ENCODE data around the gene NKAIN2. TPM values are rescaled to one million over a fixed set of nuclear protein-coding genes. Genes with fewer than 3 reads are reported as not detected.

The NKAIN2 gene
- polyA plus RNA-seq, 1 donor (not counting 4 experiments of a cell fraction or from before 2014, with no cell fraction given): 0.13 TPM

DNA sequence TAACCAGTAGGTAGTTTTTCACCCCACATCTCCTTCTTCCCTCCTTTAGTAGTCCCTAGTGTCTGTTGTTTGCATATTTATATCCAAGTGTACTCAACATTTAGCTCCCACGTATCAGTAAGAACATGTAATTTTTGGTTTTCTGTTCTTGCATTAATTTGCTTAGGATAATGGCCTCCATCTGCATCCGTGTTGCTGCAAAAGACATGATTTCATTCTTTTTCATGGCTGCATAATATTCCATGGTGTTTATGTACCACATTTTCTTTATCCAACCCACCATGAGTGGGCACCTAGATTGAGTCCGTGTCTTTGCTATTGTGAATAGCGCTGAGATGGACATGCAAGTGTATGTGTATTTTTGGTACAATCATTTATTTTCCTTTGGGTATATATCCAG, 306.8 kb downstream of the NKAIN2 start:
- no peaks in the 10 kb centered on the region for H3K79me2 ChIP-seq (ENCODE audit: control insufficient read depth, insufficient read depth, low read length)
- DNase-seq (ENCODE audit: low read depth, low spot score): no peak
- dilution Hi-C loops (cut with MboI; ENCODE audit: extremely low pct_ligation_motif_present, low sequenced_read_pairs): no loop called here
- no peak overlapping the region for H3K4me3 ChIP-seq (ENCODE audit: control insufficient read depth in 2 of 3, extremely low read depth in 1 of 3, insufficient read depth in 2 of 3, low read depth in 1 of 3, low read length in 3 of 3)
- no peak overlapping the region for H3K27ac ChIP-seq (ENCODE audit: control insufficient read depth, insufficient read depth, low read length)
- no peaks in the 10 kb centered on the region for H3K36me3 ChIP-seq (ENCODE audit: control insufficient read depth in 2 of 2, extremely low read depth in 1 of 2, insufficient read depth in 2 of 2, low read length in 2 of 2)
- H3K9ac ChIP-seq (ENCODE audit: control insufficient read depth, extremely low read depth, insufficient read depth, low read length): no peak overlapping the region
- no peaks in the 10 kb centered on the region for H3K9me1 ChIP-seq (ENCODE audit: control insufficient read depth, extremely low read depth, insufficient read depth, low read length)
- H3K27me3 ChIP-seq (ENCODE audit: control insufficient read depth, extremely low read depth, insufficient read depth, low read length): no peaks in the 10 kb centered on the region
- no peak for FAIRE-seq
- no peak overlapping the region for H2AFZ ChIP-seq (ENCODE audit: control insufficient read depth, low read length)
- H3K9me3 ChIP-seq (ENCODE audit: control insufficient read depth, low read depth, low read length): no peaks in the 10 kb centered on the region
- no peak for TF ChIP-seq EZH2 (IDR thresholded peaks at IDR 0.05; ENCODE audit: low read length)
- TF ChIP-seq, protein P1, sequence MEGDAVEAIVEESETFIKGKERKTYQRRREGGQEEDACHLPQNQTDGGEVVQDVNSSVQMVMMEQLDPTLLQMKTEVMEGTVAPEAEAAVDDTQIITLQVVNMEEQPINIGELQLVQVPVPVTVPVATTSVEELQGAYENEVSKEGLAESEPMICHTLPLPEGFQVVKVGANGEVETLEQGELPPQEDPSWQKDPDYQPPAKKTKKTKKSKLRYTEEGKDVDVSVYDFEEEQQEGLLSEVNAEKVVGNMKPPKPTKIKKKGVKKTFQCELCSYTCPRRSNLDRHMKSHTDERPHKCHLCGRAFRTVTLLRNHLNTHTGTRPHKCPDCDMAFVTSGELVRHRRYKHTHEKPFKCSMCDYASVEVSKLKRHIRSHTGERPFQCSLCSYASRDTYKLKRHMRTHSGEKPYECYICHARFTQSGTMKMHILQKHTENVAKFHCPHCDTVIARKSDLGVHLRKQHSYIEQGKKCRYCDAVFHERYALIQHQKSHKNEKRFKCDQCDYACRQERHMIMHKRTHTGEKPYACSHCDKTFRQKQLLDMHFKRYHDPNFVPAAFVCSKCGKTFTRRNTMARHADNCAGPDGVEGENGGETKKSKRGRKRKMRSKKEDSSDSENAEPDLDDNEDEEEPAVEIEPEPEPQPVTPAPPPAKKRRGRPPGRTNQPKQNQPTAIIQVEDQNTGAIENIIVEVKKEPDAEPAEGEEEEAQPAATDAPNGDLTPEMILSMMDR (optimal IDR thresholded peaks at IDR 0.05 in 1 of 3, IDR thresholded peaks at IDR 0.05 in 1 of 3, conservative IDR thresholded peaks at IDR 0.05 in 1 of 3; ENCODE audit: extremely low read depth in 1 of 3, insufficient read depth in 2 of 3, low read length in 3 of 3): no peak
- H4K20me1 ChIP-seq (ENCODE audit: control insufficient read depth, extremely low read depth, insufficient read depth, low read length): no peaks in the 10 kb centered on the region
- no peak overlapping the region for H3K4me2 ChIP-seq (ENCODE audit: control insufficient read depth, extremely low read depth, insufficient read depth, low read depth, low read length)
- no peaks in the 10 kb centered on the region for H3K4me1 ChIP-seq (ENCODE audit: control insufficient read depth, extremely low read depth, insufficient read depth, low read length)

DNA sequence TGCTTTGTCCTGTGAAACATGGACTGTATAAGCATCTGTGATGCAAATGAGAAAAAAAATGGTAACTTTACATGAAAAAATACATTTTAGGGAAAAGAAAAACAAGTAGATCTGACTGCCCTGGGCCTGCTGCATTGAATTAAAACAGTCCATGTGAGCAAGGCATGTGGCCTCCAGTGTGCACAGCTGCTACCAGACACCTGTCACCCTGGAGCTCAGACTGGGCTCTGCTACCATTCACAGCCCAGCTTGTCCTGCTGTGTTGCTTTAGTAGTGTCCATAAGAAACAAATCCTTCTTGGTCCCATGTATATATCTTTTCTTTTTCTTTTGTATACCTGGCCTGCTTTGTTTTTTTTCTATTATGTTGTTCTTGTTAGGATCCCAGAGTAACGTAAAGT, 315.9 kb downstream of the NKAIN2 start:
- Histone ChIP-seq H3K9me1 (ENCODE audit: control insufficient read depth, extremely low read depth, insufficient read depth, low read length) (no peaks in the 10 kb centered on the region), H3K9ac (ENCODE audit: control insufficient read depth, extremely low read depth, insufficient read depth, low read length) (no peak overlapping the region), H4K20me1 (ENCODE audit: control insufficient read depth, extremely low read depth, insufficient read depth, low read length) (no peaks in the 10 kb centered on the region), H3K4me2 (ENCODE audit: control insufficient read depth, extremely low read depth, insufficient read depth, low read depth, low read length) (no peak overlapping the region), H3K27ac (ENCODE audit: control insufficient read depth, insufficient read depth, low read length) (no peak overlapping the region), H3K4me3 (ENCODE audit: control insufficient read depth in 2 of 3, extremely low read depth in 1 of 3, insufficient read depth in 2 of 3, low read depth in 1 of 3, low read length in 3 of 3) (no peak overlapping the region), H2AFZ (ENCODE audit: control insufficient read depth, low read length) (no peak overlapping the region), H3K27me3 (ENCODE audit: control insufficient read depth, extremely low read depth, insufficient read depth, low read length) (no peaks in the 10 kb centered on the region), H3K4me1 (ENCODE audit: control insufficient read depth, extremely low read depth, insufficient read depth, low read length) (no peaks in the 10 kb centered on the region), H3K79me2 (ENCODE audit: control insufficient read depth, insufficient read depth, low read length) (no peaks in the 10 kb centered on the region), H3K36me3 (ENCODE audit: control insufficient read depth in 2 of 2, extremely low read depth in 1 of 2, insufficient read depth in 2 of 2, low read length in 2 of 2) (no peaks in the 10 kb centered on the region), H3K9me3 (ENCODE audit: control insufficient read depth, low read depth, low read length) (no peaks in the 10 kb centered on the region)
- TF ChIP-seq, protein P1 (optimal IDR thresholded peaks at IDR 0.05 in 1 of 3, IDR thresholded peaks at IDR 0.05 in 1 of 3, conservative IDR thresholded peaks at IDR 0.05 in 1 of 3; ENCODE audit: extremely low read depth in 1 of 3, insufficient read depth in 2 of 3, low read length in 3 of 3): no peak
- TF ChIP-seq EZH2 (IDR thresholded peaks at IDR 0.05; ENCODE audit: low read length): no peak
- FAIRE-seq: no peak
- dilution Hi-C loops (cut with MboI; ENCODE audit: extremely low pct_ligation_motif_present, low sequenced_read_pairs): no loop called here
- DNase-seq (ENCODE audit: low read depth, low spot score): no peak
